ENCODE data around the gene SMCO4. TPM values are rescaled to one million over a fixed set of nuclear protein-coding genes. Genes with fewer than 3 reads are reported as not detected.

Gene SMCO4
- total and polyA plus RNA-seq, 2 experiments from 2014 or later: 42.2 to 49.0 TPM

DNA sequence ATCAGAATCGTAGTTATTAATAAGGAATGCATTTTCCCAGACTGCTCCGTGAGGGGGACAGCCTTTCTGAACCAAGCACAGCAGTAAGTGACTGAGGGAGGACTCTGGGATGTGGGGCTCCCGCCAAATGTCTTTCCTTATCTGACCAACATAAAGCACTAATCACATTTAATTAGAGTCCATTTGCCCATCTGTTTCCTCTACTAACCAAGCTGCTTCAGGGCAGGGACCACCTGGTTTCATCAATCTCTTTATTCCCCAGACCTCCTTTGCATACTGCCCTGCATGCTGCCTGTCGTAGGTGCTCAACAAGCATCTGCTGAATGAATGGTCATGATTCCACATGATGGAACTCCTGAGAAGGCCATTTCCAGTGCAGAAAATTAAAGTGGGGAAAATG is 29.4 kb downstream of the SMCO4 start:
- H3K27ac ChIP-seq (ENCODE audit: low read depth): no peak overlapping the region
- H3K9me2 ChIP-seq (ENCODE audit: insufficient read depth): no peaks in the 10 kb centered on the region
- DNase-seq (ENCODE audit: low spot score) (no peak), ATAC-seq (no peak)
- peaks cover 37% of the 10 kb centered on the region for H3K79me2 ChIP-seq (replicated peaks; ENCODE audit: insufficient read depth)
- Mint-ChIP-seq H3K27ac (no peak overlapping the region), H3K27me3 (ENCODE audit: insufficient read depth, low read depth, poor library complexity) (peaks cover 1% of the 10 kb centered on the region), H3K4me3 (no peak overlapping the region), H3K36me3 (ENCODE audit: low read depth) (peaks cover 15% of the 10 kb centered on the region), H3K9me3 (peaks cover 8% of the 10 kb centered on the region; the same call in 2 of the 3 replicates), H3K4me1 (peaks cover 26% of the 10 kb centered on the region)
- H2AFZ ChIP-seq: no peak overlapping the region
- H3K4me1 ChIP-seq (ENCODE audit: insufficient read depth): peaks cover 10% of the 10 kb centered on the region; the same call in 1 of the 2 replicates
- H3K4me3 ChIP-seq: no peak overlapping the region
- H3K27me3 ChIP-seq (ENCODE audit: insufficient read depth): no peaks in the 10 kb centered on the region
- no peaks in the 10 kb centered on the region; the same call in none of the 2 replicates for H4K20me1 ChIP-seq (replicated peaks; ENCODE audit: insufficient read depth)
- H3F3A ChIP-seq (replicated peaks; ENCODE audit: low read depth): no peaks in the 10 kb centered on the region
- H3K36me3 ChIP-seq (ENCODE audit: insufficient read depth): no peaks in the 10 kb centered on the region; the same call in 1 of the 2 replicates
- no peak overlapping the region for H3K4me2 ChIP-seq
- TF ChIP-seq ZNF114 (CRISPR knock-in tag; IDR thresholded peaks at IDR 0.05) (no peak), STAT1 (IDR thresholded peaks at IDR 0.05; ENCODE audit: unreplicated experiment) (no peak), EZH2 (IDR thresholded peaks at IDR 0.05; ENCODE audit: low read depth, unreplicated experiment) (no peak), CREB1 (CRISPR knock-in tag; IDR thresholded peaks at IDR 0.05; ENCODE audit: low read depth) (no peak)
- TF ChIP-seq, protein P1, sequence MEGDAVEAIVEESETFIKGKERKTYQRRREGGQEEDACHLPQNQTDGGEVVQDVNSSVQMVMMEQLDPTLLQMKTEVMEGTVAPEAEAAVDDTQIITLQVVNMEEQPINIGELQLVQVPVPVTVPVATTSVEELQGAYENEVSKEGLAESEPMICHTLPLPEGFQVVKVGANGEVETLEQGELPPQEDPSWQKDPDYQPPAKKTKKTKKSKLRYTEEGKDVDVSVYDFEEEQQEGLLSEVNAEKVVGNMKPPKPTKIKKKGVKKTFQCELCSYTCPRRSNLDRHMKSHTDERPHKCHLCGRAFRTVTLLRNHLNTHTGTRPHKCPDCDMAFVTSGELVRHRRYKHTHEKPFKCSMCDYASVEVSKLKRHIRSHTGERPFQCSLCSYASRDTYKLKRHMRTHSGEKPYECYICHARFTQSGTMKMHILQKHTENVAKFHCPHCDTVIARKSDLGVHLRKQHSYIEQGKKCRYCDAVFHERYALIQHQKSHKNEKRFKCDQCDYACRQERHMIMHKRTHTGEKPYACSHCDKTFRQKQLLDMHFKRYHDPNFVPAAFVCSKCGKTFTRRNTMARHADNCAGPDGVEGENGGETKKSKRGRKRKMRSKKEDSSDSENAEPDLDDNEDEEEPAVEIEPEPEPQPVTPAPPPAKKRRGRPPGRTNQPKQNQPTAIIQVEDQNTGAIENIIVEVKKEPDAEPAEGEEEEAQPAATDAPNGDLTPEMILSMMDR (conservative IDR thresholded peaks at IDR 0.05; ENCODE audit: low read depth in 2 of 2): no peak

DNA sequence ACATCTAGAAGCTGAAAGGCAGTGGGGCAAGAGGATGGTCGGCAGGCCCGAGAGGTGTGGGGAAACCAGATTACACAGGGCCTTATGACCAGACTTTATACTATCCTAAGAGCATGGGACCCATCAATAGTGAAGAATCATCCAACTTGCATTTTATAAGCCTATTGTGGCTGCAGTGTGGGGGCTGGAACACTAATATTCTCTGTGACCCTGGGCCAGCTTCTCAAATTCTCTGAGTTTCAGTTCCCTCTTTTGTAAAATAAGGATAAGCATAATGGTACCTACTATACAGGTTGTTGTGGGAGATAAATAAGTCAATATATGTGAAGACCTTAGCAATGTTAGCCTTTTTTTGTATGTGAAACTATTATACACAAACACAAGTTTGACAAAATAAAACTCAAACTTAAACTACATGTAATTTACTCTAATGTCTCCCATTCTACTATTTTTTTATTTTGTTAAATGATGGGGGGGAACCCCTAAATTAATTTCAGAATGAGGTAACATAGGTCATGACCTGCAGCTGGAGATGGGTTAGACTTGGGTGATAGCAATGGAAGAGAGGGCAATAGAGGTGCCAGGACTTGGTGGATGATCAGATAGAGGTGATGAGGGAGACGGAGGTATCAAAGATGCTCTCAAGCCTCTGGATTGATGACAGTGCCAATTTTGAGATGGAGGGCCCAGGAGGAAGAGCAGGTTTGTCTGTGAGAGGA is 30.1 kb downstream of the SMCO4 start:
- H3K36me3 Mint-ChIP-seq (ENCODE audit: low read depth): peaks cover 17% of the 10 kb centered on the region
- ATAC-seq (no peak), DNase-seq (ENCODE audit: low spot score) (no peak)
- H3K27me3 Mint-ChIP-seq (ENCODE audit: insufficient read depth, low read depth, poor library complexity): peaks cover 3% of the 10 kb centered on the region
- no peak overlapping the region for H3K27ac Mint-ChIP-seq
- no peak overlapping the region for H2AFZ ChIP-seq
- H3K79me2 ChIP-seq (replicated peaks; ENCODE audit: insufficient read depth): peaks cover 36% of the 10 kb centered on the region
- peaks cover 24% of the 10 kb centered on the region for H3K4me1 Mint-ChIP-seq
- H3K4me3 Mint-ChIP-seq: no peak overlapping the region
- no peak overlapping the region for H3K27ac ChIP-seq (ENCODE audit: low read depth)
- H3K4me3 ChIP-seq: no peak overlapping the region
- H3F3A ChIP-seq (replicated peaks; ENCODE audit: low read depth): no peaks in the 10 kb centered on the region
- H3K4me2 ChIP-seq: no peak overlapping the region
- peaks cover 8% of the 10 kb centered on the region; the same call in 2 of the 3 replicates for H3K9me3 Mint-ChIP-seq
- H3K4me1 ChIP-seq (ENCODE audit: insufficient read depth): peaks cover 10% of the 10 kb centered on the region; the same call in 1 of the 2 replicates
- no peaks in the 10 kb centered on the region; the same call in 1 of the 2 replicates for H3K36me3 ChIP-seq (ENCODE audit: insufficient read depth)
- no peaks in the 10 kb centered on the region for H3K9me2 ChIP-seq (ENCODE audit: insufficient read depth)
- H3K27me3 ChIP-seq (ENCODE audit: insufficient read depth): no peaks in the 10 kb centered on the region
- no peaks in the 10 kb centered on the region; the same call in none of the 2 replicates for H4K20me1 ChIP-seq (replicated peaks; ENCODE audit: insufficient read depth)
- TF ChIP-seq, protein P1 (conservative IDR thresholded peaks at IDR 0.05; ENCODE audit: low read depth in 2 of 2): no peak
- TF ChIP-seq, protein P2, sequence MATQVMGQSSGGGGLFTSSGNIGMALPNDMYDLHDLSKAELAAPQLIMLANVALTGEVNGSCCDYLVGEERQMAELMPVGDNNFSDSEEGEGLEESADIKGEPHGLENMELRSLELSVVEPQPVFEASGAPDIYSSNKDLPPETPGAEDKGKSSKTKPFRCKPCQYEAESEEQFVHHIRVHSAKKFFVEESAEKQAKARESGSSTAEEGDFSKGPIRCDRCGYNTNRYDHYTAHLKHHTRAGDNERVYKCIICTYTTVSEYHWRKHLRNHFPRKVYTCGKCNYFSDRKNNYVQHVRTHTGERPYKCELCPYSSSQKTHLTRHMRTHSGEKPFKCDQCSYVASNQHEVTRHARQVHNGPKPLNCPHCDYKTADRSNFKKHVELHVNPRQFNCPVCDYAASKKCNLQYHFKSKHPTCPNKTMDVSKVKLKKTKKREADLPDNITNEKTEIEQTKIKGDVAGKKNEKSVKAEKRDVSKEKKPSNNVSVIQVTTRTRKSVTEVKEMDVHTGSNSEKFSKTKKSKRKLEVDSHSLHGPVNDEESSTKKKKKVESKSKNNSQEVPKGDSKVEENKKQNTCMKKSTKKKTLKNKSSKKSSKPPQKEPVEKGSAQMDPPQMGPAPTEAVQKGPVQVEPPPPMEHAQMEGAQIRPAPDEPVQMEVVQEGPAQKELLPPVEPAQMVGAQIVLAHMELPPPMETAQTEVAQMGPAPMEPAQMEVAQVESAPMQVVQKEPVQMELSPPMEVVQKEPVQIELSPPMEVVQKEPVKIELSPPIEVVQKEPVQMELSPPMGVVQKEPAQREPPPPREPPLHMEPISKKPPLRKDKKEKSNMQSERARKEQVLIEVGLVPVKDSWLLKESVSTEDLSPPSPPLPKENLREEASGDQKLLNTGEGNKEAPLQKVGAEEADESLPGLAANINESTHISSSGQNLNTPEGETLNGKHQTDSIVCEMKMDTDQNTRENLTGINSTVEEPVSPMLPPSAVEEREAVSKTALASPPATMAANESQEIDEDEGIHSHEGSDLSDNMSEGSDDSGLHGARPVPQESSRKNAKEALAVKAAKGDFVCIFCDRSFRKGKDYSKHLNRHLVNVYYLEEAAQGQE (IDR thresholded peaks at IDR 0.05; ENCODE audit: unreplicated experiment): no peak
- TF ChIP-seq JUNB (IDR thresholded peaks at IDR 0.05; ENCODE audit: unreplicated experiment) (no peak), CREB1 (CRISPR knock-in tag; IDR thresholded peaks at IDR 0.05; ENCODE audit: low read depth) (no peak), ZNF331 (CRISPR knock-in tag; IDR thresholded peaks at IDR 0.05; ENCODE audit: low read depth) (no peak), POLR2AphosphoS5 (IDR thresholded peaks at IDR 0.05; ENCODE audit: low read depth) (no peak)

Data from GM23338 (cell line).